ENCODE data around the gene VPS54. TPM values are rescaled to one million over a fixed set of nuclear protein-coding genes. Genes with fewer than 3 reads are reported as not detected.

Gene VPS54
- total and polyA plus RNA-seq, 9 of the 15 experiments (the other 6 are each of a cell fraction or from before 2014, with no cell fraction given), result 4.9 to 23.2 (median 13.2) TPM

- H3K79me2 ChIP-seq (ENCODE audit: control insufficient read depth, insufficient read depth, low read length), result no peaks in the 10 kb centered on the region
- no TSS peak for BruUV-seq (replicated peaks)
- intact Hi-C loops (cut with micrococcal nuclease), result loop anchor here (10.0 kb wide), 1 partner anchor 545 kb away; no protein-coding TSS in a partner anchor
- H4K20me1 ChIP-seq (replicated peaks; ENCODE audit: control insufficient read depth, insufficient read depth, low read length), result no peaks in the 10 kb centered on the region
- no peaks in the 10 kb centered on the region for H3K9me1 ChIP-seq (ENCODE audit: control insufficient read depth, insufficient read depth, low read length)
- ChIA-PET POLR2A (interaction anchor here (1.1 kb wide), 1 partner anchor 10 kb away, joined by 3 read pairs; no protein-coding TSS in a partner anchor), CTCF (ENCODE audit: low intra/inter-chr PET ratio) (no interaction called here)
- DNase-seq (ENCODE audit: extremely low read depth in 1 of 4, low spot score in 3 of 4) (no peak), ATAC-seq (no peak), FAIRE-seq (no peak)
- H3K9ac ChIP-seq (ENCODE audit: insufficient read depth in 1 of 2, low read depth in 2 of 2, low read length in 2 of 2), result no peak overlapping the region
- no peaks in the 10 kb centered on the region for H3K27me3 ChIP-seq (ENCODE audit: control insufficient read depth in 2 of 2, insufficient read depth in 2 of 2, low read length in 2 of 2)
- H3K27ac ChIP-seq (ENCODE audit: extremely low read depth, low read depth, low read length), result no peak overlapping the region
- no peak overlapping the region for H3K4me2 ChIP-seq (ENCODE audit: insufficient read depth, low read length)
- H3K36me3 ChIP-seq (ENCODE audit: control insufficient read depth, insufficient read depth, low read length), result no peaks in the 10 kb centered on the region
- WGBS (ENCODE audit: insufficient coverage, low coverage, missing lambda C conversion rate), result 26% methylated on average over 3 of the region's 3 CpGs
- TF ChIP-seq THAP7 (CRISPR knock-in tag; IDR thresholded peaks at IDR 0.05), result no peak
- no peak overlapping the region for H3K4me3 ChIP-seq
- no peaks in the 10 kb centered on the region; a peak in 1 of 5 replicates for H3K4me1 ChIP-seq (replicated peaks in 1 of 2; ENCODE audit: control insufficient read depth in 2 of 2, insufficient read depth in 2 of 2, low read length in 2 of 2)
- H3K9me3 ChIP-seq (replicated peaks; ENCODE audit: control insufficient read depth, insufficient read depth, low read depth, low read length), result no peaks in the 10 kb centered on the region
- in situ Hi-C loops (cut with MboI), result no loop called here
- peak overlapping the region; percentile 14; the same call in 1 of the 2 replicates for H2AFZ ChIP-seq (ENCODE audit: low read depth, low read length)
Measured at GRCh38 chr2:64040161-64040560, 20.9 kb upstream of the VPS54 start.

- no peak overlapping the region for H3K27ac ChIP-seq (ENCODE audit: extremely low read depth, low read depth, low read length)
- no peak; the same call in 2 of the 3 replicates for ATAC-seq
Measured at GRCh38 chr2:64036034-64036705, 16.9 kb upstream of the VPS54 start.

More at GRCh38 chr2:64036034-64036705, 16.9 kb upstream of the VPS54 start:
- POLR2A ChIA-PET, result no interaction called here
- H3K4me2 ChIP-seq (ENCODE audit: insufficient read depth, low read length), result no peak overlapping the region
- no peaks in the 10 kb centered on the region for H3K9me3 ChIP-seq (replicated peaks; ENCODE audit: control insufficient read depth, insufficient read depth, low read depth, low read length)
- no peak overlapping the region for H3K9ac ChIP-seq (ENCODE audit: insufficient read depth in 1 of 2, low read depth in 2 of 2, low read length in 2 of 2)
- in situ Hi-C loops (cut with MboI) (no loop called here), intact Hi-C loops (cut with micrococcal nuclease) (no loop called here)
- 30% methylated on average over 5 of the region's 5 CpGs for WGBS (ENCODE audit: insufficient coverage, low coverage, missing lambda C conversion rate)
- CTCF ChIA-PET (ENCODE audit: low intra/inter-chr PET ratio), result no interaction called here
- BruUV-seq (replicated peaks), result no TSS peak
- H2AFZ ChIP-seq (ENCODE audit: low read depth, low read length), result no peak overlapping the region
- H3K36me3 ChIP-seq (ENCODE audit: control insufficient read depth, insufficient read depth, low read length), result no peaks in the 10 kb centered on the region
- no peaks in the 10 kb centered on the region for H3K27me3 ChIP-seq (ENCODE audit: control insufficient read depth in 2 of 2, insufficient read depth in 2 of 2, low read length in 2 of 2)
- no peak for DNase-seq (ENCODE audit: extremely low read depth in 1 of 4, low spot score in 3 of 4)
- H3K4me3 ChIP-seq, result no peak overlapping the region
- TF ChIP-seq SNRNP70 (optimal IDR thresholded peaks at IDR 0.05; ENCODE audit: low read depth, low read length) (no peak), CCNT2 (IDR thresholded peaks at IDR 0.05; ENCODE audit: borderline replicate concordance, extremely low read depth, insufficient read length, low read depth, low read length) (no peak), ETV1 (tag; conservative IDR thresholded peaks at IDR 0.05; ENCODE audit: low read depth) (0 out of 2 replicates have a peak, but pooled peaks have one; percentile 16), NELFE (IDR thresholded peaks at IDR 0.05; ENCODE audit: insufficient read depth, insufficient read length) (no peak), HMBOX1 (IDR thresholded peaks at IDR 0.05) (peak; percentile 90)
- no peaks in the 10 kb centered on the region for H3K9me1 ChIP-seq (ENCODE audit: control insufficient read depth, insufficient read depth, low read length)
- FAIRE-seq, result no peak
- H3K79me2 ChIP-seq (ENCODE audit: control insufficient read depth, insufficient read depth, low read length), result no peaks in the 10 kb centered on the region
- no peaks in the 10 kb centered on the region; a peak in 1 of 5 replicates for H3K4me1 ChIP-seq (replicated peaks in 1 of 2; ENCODE audit: control insufficient read depth in 2 of 2, insufficient read depth in 2 of 2, low read length in 2 of 2)
- H4K20me1 ChIP-seq (replicated peaks; ENCODE audit: control insufficient read depth, insufficient read depth, low read length), result no peaks in the 10 kb centered on the region

Measured in K562 (cell line).